T-helper 2 cell treated with Interferon-gamma antibody and Interleukin-4, amounts not matched to agents 5 μg/mL and 100 μg/mL, for 36 hours (primary cell): Measurements from ENCODE around the gene RPL19.

ENCODE experiments used
- DNase-seq: peaks from one replicate; pipeline ENCODE4 v3.0.0; 2021; ENCODE audit warnings: low spot score
- H3K27ac Mint-ChIP-seq: one replicate; pipeline ENCODE4 v1.8.0; 2021; ENCODE audit warnings: mild to moderate bottlenecking, mixed read lengths
- H3K27me3 Mint-ChIP-seq: one replicate; pipeline ENCODE4 v1.8.0; 2021; ENCODE audit warnings: low read depth, mixed read lengths
- H3K36me3 Mint-ChIP-seq: one replicate; pipeline ENCODE4 v1.8.0; 2021; ENCODE audit warnings: low read depth, mixed read lengths
- H3K4me1 Mint-ChIP-seq: one replicate; pipeline ENCODE4 v1.8.0; 2021; ENCODE audit warnings: low read depth, mixed read lengths
- H3K4me3 Mint-ChIP-seq: one replicate; pipeline ENCODE4 v1.8.0; 2022; ENCODE audit warnings: mild to moderate bottlenecking, moderate library complexity, mixed read lengths
- H3K9me3 Mint-ChIP-seq: one replicate; pipeline ENCODE4 v1.8.0; 2021; ENCODE audit warnings: mixed read lengths

RPL19 gene

DNA sequence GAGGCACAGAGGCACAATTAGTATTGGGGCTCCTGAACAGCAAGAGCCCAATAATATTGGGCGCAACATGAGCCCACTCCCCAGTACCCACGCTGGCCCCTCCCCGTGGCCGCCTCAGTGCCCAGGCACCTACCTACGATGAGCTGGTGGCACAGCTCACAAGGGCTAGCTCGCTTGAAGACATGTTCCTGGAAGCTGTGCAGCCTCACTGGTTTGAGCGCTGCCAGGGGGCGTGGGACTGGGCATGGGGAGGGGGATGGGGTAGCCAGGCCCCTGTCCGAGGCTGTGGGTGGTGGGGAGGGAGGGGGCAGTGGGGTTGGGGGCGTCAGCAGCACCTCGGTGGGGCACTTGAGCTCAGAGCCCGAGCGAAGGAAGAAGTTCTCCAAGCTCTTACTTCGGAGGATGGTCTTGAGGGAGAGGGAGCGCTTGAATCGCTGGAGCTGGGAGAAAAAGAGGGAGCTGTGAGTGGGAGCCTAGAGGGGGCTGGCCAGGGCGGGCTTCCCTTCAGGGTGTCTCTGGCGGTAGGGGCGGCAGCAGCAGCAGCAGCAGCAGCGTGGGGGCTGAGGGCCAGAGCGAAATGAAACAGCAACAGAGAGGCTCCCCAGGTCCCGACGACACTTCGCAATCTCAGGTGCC lies 17.8 kb downstream of the RPL19 start:
- Mint-ChIP-seq H3K27me3 (peaks cover 31% of the 10 kb centered on the region), H3K4me3 (no peak overlapping the region)
- DNase-seq: no peak

DNA sequence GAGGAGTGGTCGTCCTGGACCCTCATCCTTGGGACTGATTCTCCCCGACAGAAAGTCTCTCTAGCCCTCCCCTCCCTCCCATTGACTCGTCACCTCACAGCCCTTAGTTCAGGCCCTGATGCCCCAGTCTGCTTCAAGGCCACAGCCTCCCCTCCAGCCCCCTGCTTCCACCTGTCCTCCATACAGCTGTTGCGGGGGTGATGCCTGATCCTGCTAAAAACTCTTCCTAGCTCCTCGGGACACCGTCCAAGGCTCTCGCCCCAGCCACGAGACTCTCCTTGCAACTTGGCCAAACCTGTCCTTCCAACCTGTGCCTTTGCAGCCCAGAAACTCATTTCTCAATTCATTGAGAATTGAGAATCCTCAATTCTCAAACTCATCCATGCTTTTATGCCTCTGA lies 18.8 kb downstream of the RPL19 start:
- H3K27me3 Mint-ChIP-seq: peaks cover 41% of the 10 kb centered on the region
- DNase-seq: no peak
- no peaks in the 10 kb centered on the region for H3K9me3 Mint-ChIP-seq
- H3K27ac Mint-ChIP-seq: no peak overlapping the region
- no peak overlapping the region for H3K4me3 Mint-ChIP-seq
- no peaks in the 10 kb centered on the region for H3K4me1 Mint-ChIP-seq
- H3K36me3 Mint-ChIP-seq: no peaks in the 10 kb centered on the region

More for the DNA sequence above, 17.8 kb downstream of the RPL19 start:
- no peaks in the 10 kb centered on the region for H3K4me1 Mint-ChIP-seq
- no peaks in the 10 kb centered on the region for H3K36me3 Mint-ChIP-seq
- H3K9me3 Mint-ChIP-seq: no peaks in the 10 kb centered on the region
- no peak overlapping the region for H3K27ac Mint-ChIP-seq

DNA sequence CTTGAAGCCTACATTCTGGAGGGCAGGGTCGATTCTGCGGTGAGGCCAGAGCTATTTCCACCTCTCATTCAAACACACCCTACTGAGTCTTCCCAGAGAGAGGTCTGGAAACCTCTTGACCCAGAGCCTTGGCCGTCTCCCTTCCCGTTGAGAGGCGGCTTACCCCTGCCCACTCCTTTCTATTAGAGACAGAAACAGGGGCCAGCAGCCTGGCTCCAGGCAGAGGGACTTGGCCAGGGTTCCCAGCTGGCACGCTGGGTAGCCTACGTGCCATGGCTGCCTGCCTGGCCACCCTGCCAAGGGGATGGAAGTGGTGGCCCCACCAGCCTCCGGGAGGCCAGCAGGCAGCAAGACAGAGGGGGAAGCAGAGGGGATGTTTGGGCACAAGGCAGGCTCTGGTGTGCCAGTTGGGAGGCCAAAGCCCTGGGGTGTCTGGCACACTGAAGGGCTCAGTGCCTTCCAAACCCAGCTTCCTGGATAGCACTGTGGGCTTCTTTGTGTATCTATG lies 19.6 kb downstream of the RPL19 start:
- Mint-ChIP-seq H3K27ac (no peak overlapping the region), H3K4me1 (no peaks in the 10 kb centered on the region), H3K4me3 (no peak overlapping the region), H3K36me3 (no peaks in the 10 kb centered on the region), H3K27me3 (peaks cover 46% of the 10 kb centered on the region), H3K9me3 (no peaks in the 10 kb centered on the region)
- no peak for DNase-seq

DNA sequence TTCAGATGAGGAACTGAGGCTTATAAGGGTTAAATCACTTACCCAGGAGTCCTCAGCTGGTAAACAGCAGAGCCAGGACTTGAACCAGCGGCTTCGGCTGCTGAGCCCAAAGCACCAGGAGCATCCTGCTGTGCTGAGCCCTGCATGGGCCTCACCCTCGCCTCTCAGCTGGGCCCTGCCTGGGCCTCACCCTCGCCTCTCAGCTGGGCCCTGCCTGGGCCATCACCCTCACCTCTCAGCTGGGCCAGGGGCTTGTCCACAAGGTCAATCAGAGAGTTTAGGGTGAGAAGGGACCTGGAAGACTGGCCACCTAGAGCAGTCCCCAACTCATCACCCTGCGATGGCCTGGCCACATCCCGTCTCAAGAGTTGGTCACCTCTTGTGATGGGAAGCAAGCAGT lies 21.5 kb downstream of the RPL19 start:
- Mint-ChIP-seq H3K9me3 (no peaks in the 10 kb centered on the region), H3K4me1 (peaks cover 3% of the 10 kb centered on the region), H3K36me3 (no peaks in the 10 kb centered on the region), H3K4me3 (no peak overlapping the region), H3K27me3 (peaks cover 49% of the 10 kb centered on the region), H3K27ac (no peak overlapping the region)
- no peak for DNase-seq

DNA sequence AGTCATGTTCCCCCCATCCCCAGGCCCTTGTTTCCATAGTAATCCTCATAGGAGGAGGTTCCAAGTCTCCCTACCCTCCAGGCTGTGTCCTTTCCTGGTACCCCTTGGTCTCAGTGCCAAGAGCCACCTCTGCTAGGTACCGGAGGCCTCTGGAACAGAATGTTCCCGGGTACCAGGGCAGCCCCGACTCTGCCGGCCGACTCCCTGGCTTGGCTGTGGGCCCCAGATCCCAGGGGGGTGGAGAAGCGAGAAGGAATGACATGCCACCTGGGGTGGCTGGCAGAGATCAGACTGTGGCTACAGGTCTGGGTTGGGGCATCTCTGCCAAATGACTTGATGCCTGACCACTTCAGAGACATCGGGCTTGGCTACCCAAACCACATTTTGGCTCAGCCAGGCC lies 22.1 kb downstream of the RPL19 start:
- no peak overlapping the region for H3K27ac Mint-ChIP-seq
- H3K36me3 Mint-ChIP-seq: no peaks in the 10 kb centered on the region
- peaks cover 3% of the 10 kb centered on the region for H3K4me1 Mint-ChIP-seq
- H3K27me3 Mint-ChIP-seq: peaks cover 49% of the 10 kb centered on the region
- no peaks in the 10 kb centered on the region for H3K9me3 Mint-ChIP-seq
- DNase-seq: no peak
- H3K4me3 Mint-ChIP-seq: no peak overlapping the region

DNA sequence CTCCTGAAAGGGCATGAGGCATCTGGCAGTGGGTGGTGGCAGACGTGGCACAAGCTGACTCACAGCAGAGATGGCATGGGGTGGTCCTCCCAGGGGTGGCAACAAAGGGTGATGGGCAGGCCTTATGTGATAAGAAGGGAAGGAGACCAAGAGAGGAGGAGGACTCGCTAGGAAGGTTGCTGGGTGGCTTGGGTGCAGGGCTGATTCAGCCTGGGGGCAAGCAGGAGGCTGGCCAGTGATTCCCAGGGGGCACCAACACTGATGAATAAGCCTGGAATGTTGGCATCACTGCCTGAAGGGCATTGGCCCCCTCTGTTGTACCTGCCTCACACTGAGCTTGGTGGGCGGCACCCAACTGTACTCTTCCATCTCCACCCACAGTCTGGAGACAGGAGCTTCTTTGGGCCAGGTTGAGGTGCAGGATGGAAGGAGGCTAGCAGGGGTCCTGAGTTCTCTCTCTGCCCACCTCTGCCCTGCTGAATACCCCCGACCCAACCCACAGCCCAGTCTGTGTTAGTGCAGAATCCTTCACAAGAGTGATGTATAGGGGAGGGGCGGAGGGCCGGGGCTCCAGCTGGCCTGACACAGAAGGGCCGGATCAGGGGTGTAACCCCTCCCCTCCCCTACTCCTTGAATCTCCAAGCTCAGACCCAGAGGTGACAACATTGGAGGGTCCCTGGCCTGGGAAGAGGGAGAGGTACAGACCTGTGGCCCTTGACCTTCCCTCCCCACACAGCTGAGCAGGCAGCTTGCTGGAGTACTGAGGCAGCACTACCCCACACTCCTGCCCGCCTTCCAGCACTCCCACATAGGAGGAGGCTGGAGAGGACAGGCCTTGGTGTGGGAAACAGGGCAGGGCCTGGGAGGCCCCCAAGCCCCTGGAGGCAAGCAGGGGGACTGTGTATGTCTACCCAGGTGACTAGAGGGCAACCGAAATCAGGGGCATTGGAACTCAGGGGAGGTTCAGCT lies 23.1 kb downstream of the RPL19 start:
- Mint-ChIP-seq H3K9me3 (no peaks in the 10 kb centered on the region), H3K27me3 (peaks cover 52% of the 10 kb centered on the region), H3K4me3 (no peak overlapping the region)

DNA sequence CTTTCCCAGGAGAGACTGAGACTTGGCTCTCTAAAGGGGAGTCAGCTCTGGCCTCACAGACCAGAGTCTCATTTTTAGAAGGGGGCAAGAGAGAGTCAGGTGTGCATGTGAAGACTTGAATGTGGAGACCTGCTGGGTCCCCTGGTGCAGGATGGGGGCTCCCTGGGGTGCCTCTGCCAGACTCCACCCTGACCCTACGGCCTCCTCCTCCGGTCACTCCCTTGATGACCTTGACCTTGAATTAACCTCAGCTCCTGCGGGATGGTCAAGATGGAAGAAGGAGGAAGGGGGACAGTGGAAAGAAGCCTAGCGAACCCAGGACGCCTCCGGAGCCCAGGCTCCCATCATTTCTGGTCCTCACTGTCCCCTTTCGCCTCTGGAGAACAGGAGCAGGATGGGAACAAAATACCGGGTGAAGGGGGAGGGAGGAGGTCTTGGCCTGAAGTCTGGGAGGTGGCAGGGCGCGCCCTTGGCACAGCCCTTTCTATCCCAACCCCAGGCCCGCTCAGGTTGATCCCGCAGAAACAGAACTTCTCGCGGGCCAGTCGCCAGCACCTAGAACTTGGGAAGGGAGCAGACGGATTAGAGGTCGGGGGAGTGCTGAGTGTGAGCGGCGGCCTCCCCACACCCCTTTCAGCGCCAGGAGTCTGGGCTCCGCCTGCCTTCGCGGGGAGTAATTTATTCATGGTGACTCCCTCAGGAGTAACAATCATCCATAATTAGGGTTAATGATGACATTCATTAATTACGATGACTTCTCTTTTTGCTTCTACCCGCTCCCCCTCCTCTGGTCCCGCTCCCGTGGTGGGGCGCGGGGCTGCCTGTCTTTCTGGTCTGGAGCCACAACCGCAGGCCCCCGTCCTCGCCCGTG lies 24.1 kb downstream of the RPL19 start:
- H3K9me3 Mint-ChIP-seq: no peaks in the 10 kb centered on the region
- no peak for DNase-seq
- no peaks in the 10 kb centered on the region for H3K36me3 Mint-ChIP-seq
- H3K4me1 Mint-ChIP-seq: peaks cover 3% of the 10 kb centered on the region
- no peak overlapping the region for H3K4me3 Mint-ChIP-seq
- no peak overlapping the region for H3K27ac Mint-ChIP-seq
- H3K27me3 Mint-ChIP-seq: peaks cover 46% of the 10 kb centered on the region

More for the DNA sequence above, 23.1 kb downstream of the RPL19 start:
- DNase-seq: no peak
- H3K4me1 Mint-ChIP-seq: peaks cover 3% of the 10 kb centered on the region
- H3K27ac Mint-ChIP-seq: no peak overlapping the region
- no peaks in the 10 kb centered on the region for H3K36me3 Mint-ChIP-seq

DNA sequence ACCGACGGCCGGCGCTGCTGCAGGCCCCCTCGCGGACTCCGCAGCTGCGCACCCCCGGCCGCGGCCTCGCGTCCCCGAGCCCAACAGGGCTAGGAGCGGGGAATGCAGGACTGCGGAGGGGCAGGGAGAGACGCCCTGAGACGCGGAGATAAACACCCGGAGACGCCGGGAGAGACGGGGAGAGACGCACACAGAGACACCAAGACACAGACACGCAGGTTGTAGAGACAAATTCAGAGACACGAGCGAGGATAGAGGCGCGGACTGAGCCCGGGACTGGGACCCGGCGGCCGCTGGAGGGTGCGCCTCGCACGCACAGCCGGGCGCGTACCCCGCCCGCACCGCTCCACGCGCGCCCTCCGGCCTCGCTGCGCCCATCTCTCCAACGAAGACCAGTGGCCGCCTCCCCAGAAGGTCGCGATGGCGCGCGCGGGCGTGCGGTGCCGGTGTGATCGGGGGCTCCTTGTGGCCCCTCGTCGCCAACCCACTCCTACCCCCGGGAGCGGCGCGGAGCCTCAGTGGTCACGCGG lies 24.8 kb downstream of the RPL19 start:
- Mint-ChIP-seq H3K27me3 (peaks cover 50% of the 10 kb centered on the region), H3K4me1 (peaks cover 3% of the 10 kb centered on the region), H3K9me3 (no peaks in the 10 kb centered on the region), H3K36me3 (no peaks in the 10 kb centered on the region), H3K4me3 (peak overlapping the region; percentile 55), H3K27ac (no peak overlapping the region)
- no peak for DNase-seq

DNA sequence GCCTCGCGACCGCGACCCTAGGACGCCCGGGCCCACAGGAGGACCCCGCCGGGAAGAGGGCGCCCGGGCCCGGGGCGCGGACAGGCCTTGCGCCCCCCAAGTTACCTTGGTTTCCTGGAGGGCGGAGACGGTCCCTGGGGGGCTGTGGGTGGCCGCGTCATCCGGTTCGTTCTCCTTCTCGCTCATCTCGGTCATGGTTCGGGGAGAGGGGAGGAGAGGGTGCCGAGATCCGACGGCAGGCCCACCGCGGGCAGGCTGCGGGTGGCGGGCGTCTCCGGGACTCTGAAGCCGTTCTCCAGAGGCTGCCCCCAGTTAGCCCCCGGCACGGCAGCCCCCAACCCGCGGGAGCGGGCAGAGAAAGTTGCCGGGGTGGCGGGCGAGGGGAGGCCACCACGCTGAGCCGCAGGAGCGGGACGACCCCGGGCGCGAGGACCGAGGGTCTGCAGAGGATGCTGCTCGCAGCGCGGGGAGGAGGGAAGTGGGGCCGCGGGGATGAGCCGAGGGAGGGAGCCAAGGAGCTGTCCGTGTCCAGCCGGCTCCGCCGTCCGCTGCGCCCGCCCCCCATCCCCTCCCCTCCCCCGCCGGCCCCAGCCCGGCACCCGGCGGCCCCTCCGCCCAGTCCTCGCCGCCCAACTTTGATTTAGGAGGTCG lies 25.4 kb downstream of the RPL19 start, which contains the start of gene STAC2:
STAC2 (minus strand) TSS at position 638 of the 651 bp plus-strand sequence; CDS start at position 195, 443 bp downstream.
- peak within 1 kb of the TSS; percentile 57 for H3K4me3 Mint-ChIP-seq
- H3K27ac Mint-ChIP-seq: no peak within 1 kb of the TSS
- H3K4me1 Mint-ChIP-seq: peaks cover 3% of the 10 kb centered on the region
- no peaks in the 10 kb centered on the region for H3K9me3 Mint-ChIP-seq
- DNase-seq: no peak
- no peaks in the 10 kb centered on the region for H3K36me3 Mint-ChIP-seq
- H3K27me3 Mint-ChIP-seq: peaks cover 50% of the 10 kb centered on the region

DNA sequence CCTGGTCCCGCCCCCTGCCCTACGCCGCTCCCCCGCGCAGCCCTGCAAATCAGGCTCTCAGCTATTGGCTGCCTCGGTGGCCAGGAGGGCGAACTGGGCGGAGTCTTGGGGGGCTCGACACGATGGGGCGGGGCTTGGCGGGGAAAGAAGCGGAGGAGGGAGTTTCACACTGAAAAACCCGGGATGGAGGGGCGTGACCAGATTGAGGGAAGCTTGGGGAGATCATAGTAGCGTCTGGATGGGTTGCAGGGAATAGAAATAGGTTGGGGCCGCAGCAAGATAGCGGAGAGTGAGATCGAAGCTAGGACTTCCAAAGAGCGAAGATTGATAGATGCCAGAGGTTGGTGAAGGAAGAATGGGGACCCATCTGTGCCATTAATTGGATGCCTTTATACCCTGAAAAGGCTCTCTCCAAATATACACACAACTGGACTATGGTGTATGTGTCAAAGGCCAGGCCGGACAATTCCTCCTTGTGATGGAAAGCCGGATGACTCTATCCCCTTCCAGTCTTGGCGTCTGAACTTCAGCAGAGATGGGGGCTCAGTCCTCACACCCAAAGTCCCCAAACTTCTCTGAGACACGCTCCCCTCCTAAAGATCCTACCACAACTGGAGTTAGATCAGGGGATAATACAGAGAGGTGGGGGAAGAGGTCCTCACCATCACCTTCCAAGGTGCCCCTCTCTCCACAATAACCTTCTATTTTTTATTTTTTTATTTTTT lies 26.0 kb downstream of the RPL19 start:
- no peak overlapping the region for H3K27ac Mint-ChIP-seq
- H3K4me1 Mint-ChIP-seq: peaks cover 3% of the 10 kb centered on the region
- H3K36me3 Mint-ChIP-seq: no peaks in the 10 kb centered on the region
- H3K27me3 Mint-ChIP-seq: peaks cover 50% of the 10 kb centered on the region
- no peaks in the 10 kb centered on the region for H3K9me3 Mint-ChIP-seq
- no peak for DNase-seq
- peak overlapping the region; percentile 57 for H3K4me3 Mint-ChIP-seq

DNA sequence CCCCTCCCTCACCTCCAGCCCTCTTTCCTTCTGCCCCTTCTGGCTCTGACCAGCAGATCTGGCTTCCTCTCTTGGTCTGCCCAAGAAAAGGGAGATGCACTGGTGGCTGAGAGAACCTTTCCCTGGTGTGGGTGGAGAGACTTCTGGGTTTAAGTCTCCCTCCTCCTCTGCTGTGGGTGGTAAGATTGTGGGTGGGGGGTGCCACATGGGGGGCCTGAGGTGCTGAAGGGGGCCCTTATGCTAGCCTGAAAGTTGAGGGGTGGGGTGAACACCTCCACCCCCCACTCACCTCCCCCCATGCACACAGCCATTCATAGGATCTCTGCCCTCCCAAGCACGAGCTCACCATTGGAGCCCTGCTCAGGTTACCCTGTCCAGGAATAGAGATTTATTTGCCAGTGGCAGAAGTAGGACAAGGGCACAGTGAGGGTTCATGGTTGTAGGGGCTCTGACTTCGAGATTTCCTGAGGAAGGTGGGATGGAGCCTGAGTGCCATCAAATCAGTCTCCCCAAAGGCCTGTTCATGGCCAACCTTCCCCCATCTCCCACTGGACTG lies 27.4 kb downstream of the RPL19 start:
- Mint-ChIP-seq H3K4me3 (no peak overlapping the region), H3K27ac (no peak overlapping the region), H3K4me1 (peaks cover 8% of the 10 kb centered on the region), H3K27me3 (peaks cover 60% of the 10 kb centered on the region), H3K36me3 (no peaks in the 10 kb centered on the region), H3K9me3 (no peaks in the 10 kb centered on the region)
- DNase-seq: no peak

DNA sequence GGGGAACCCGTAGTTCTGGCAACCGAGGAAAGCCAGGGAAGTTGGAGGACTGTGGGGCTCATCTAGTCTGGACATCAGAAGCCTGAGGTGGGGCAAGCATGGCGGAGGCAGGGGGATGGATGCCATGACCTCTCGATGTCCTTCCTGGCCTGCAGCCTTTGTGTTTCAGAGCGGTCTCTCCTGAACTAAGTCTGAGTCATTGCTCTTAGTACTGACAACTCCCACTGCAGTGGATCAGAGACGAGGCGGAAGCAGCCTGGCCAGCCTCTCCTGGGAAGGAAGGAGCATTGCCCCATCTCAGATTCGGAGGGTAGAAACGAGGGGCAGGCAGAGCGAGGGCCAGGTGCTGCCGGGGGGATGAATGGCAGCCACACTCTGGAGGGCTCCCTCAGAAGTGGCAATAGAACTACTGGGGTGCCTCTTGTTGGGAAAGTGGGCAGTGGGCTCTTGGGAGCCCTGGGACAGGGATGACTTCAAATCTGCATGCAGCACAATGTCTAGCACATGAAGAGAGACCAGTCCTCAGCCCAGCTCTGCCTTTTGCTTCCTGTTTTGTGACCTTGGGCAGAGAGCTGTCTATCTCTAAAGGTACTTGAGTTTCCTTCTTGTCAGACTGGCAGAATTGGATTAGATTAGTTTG lies 29.3 kb downstream of the RPL19 start:
- Mint-ChIP-seq H3K27ac (no peak overlapping the region), H3K36me3 (no peaks in the 10 kb centered on the region), H3K9me3 (no peaks in the 10 kb centered on the region), H3K27me3 (peaks cover 41% of the 10 kb centered on the region), H3K4me1 (peaks cover 8% of the 10 kb centered on the region), H3K4me3 (no peak overlapping the region)
- DNase-seq: no peak
